K562 (cell line): Measurements from ENCODE around the gene NCKAP1. TPM values are rescaled to one million over a fixed set of nuclear protein-coding genes. Genes with fewer than 3 reads are reported as not detected.

Experiments used
- ATAC-seq: fragments of 200-7000 bp; cut with Tn5 transposase; 3 replicates; pipeline ENCODE4 v1.9.1; 2020; ENCODE audit warnings: moderate library complexity
- BruUV-seq: library from RNA; stranded (reverse); fragments of 400-500 nt; replicated peaks from 2 replicates; lab custom pipeline; 2021; lab: Mats Ljungman, UMichigan
- CTCF ChIA-PET: fragments of 300-600 bp; formaldehyde crosslinking; extraction: SDS; loops from one replicate; lab custom pipeline; 2021; ENCODE audit warnings: low intra/inter-chr PET ratio; lab: Yijun Ruan, JAX
- POLR2A ChIA-PET: fragments of 300-600, 350-650 bp; sonication (Branson Sonifier 250); formaldehyde crosslinking; extraction: SDS; loops from one replicate; lab custom pipeline; 2021; ENCODE audit warnings: antibody characterized with exemption, inconsistent platforms; lab: Yijun Ruan, JAX
- DNase-seq, 4 experiments: peaks; one replicate each; pipeline versions ENCODE4 v3.0.0 to v3.0.0-alpha.2; 2011 to 2018; ENCODE audit warnings: low spot score in 3 of 4, mixed read lengths in 3 of 4; ENCODE audit errors: extremely low read depth in 1 of 4
- FAIRE-seq: peaks from 2 replicates; lab custom pipeline; 2011; peaks lifted over from hg19 to GRCh38; lab: Jason Lieb, UNC
- H2AFZ ChIP-seq: 2 replicates; pipeline ENCODE4 v1.6.0; 2011; ENCODE audit warnings: low read depth, low read length, control low read depth, inconsistent platforms
- H3K27ac ChIP-seq: fragments of 200-600 bp; 3 replicates; pipeline ENCODE4 v1.8.0; 2011; ENCODE audit warnings: low read depth, mild to moderate bottlenecking, control low read depth, inconsistent platforms, low read length, moderate library complexity, mixed read lengths; ENCODE audit errors: extremely low read depth
- H3K27me3 ChIP-seq, 2 experiments: fragments of 300-600 bp in 1 of 2; 2 replicates in 1 of 2; 3 replicates in 1 of 2; pipeline versions ENCODE4 v1.6.0 to v1.8.0; 2011; ENCODE audit warnings: inconsistent platforms in 2 of 2, low read length in 2 of 2, mild to moderate bottlenecking in 1 of 2, mixed read lengths in 1 of 2, moderate library complexity in 1 of 2; ENCODE audit not compliant: control insufficient read depth in 2 of 2, insufficient read depth in 2 of 2
- H3K36me3 ChIP-seq: fragments of 300-600 bp; 3 replicates; pipeline ENCODE4 v1.8.0; 2011; ENCODE audit warnings: mild to moderate bottlenecking, low read length, inconsistent platforms; ENCODE audit not compliant: control insufficient read depth, insufficient read depth
- H3K4me1 ChIP-seq, 2 experiments: fragments of 200-600 bp in 1 of 2; replicated peaks in 1 of 2; 2 replicates in 1 of 2; 3 replicates in 1 of 2; pipeline versions ENCODE4 v1.5.1 to v1.8.0; 2011; ENCODE audit warnings: inconsistent platforms in 2 of 2, low read length in 2 of 2, mild to moderate bottlenecking in 1 of 2, mixed read lengths in 1 of 2, moderate library complexity in 1 of 2; ENCODE audit not compliant: control insufficient read depth in 2 of 2, insufficient read depth in 2 of 2
- H3K4me2 ChIP-seq: 2 replicates; pipeline ENCODE4 v1.6.1; 2011; ENCODE audit warnings: low read length, control low read depth, inconsistent platforms, mixed read lengths; ENCODE audit not compliant: insufficient read depth
- H3K4me3 ChIP-seq: fragments of 200-600 bp; sonication (generic), shearing (Covaris generic); 2 replicates; pipeline ENCODE4 v1.5.1; 2016; ENCODE audit warnings: control low read depth, inconsistent platforms
- H3K79me2 ChIP-seq: fragments of 200-600 bp; 3 replicates; pipeline ENCODE4 v1.8.0; 2011; ENCODE audit warnings: low read length, inconsistent platforms; ENCODE audit not compliant: control insufficient read depth, insufficient read depth
- H3K9ac ChIP-seq, 2 experiments: 2 replicates each; pipeline versions ENCODE4 v1.6.0 to v1.6.1; 2011; ENCODE audit warnings: low read depth in 2 of 2, low read length in 2 of 2, control low read depth in 1 of 2, inconsistent platforms in 1 of 2, mild to moderate bottlenecking in 1 of 2, mixed read lengths in 1 of 2; ENCODE audit not compliant: insufficient read depth in 1 of 2
- H3K9me1 ChIP-seq: one replicate; pipeline ENCODE4 v1.6.0; 2011; ENCODE audit warnings: inconsistent platforms, mild to moderate bottlenecking, low read length, moderate library complexity; ENCODE audit not compliant: control insufficient read depth, insufficient read depth
- H3K9me3 ChIP-seq: replicated peaks from 2 replicates; pipeline ENCODE4 v1.5.1; 2011; ENCODE audit warnings: low read depth, low read length, inconsistent platforms; ENCODE audit not compliant: control insufficient read depth, insufficient read depth
- H4K20me1 ChIP-seq: replicated peaks from 2 replicates; pipeline ENCODE4 v1.6.1; 2011; ENCODE audit warnings: low read length, inconsistent platforms, mixed read lengths; ENCODE audit not compliant: control insufficient read depth, insufficient read depth
- BCL6 ChIP-seq: fragments of 250-450 bp; sonication (Bioruptor Pico); IDR thresholded peaks from 2 replicates; pipeline ENCODE4 v1.4.0; 2020
- CGGBP1 ChIP-seq: fragments of 250-450 bp; sonication (Bioruptor Pico); IDR thresholded peaks from 2 replicates; pipeline ENCODE4 v1.9.0; 2021; ENCODE audit warnings: mild to moderate bottlenecking
- HMBOX1 ChIP-seq: sonication (generic); IDR thresholded peaks from 2 replicates; pipeline ENCODE4 v1.6.1; 2016
- ID3 ChIP-seq, 2 experiments: fragments of 250-450 bp in 1 of 2; fragments of 450-650 bp in 1 of 2; sonication (Bioruptor Pico) in 1 of 2; IDR thresholded peaks; 2 replicates each; pipeline versions ENCODE4 v1.6.1 to v1.8.0; 2016 to 2021; ENCODE audit warnings: mild to moderate bottlenecking in 2 of 2, moderate library complexity in 2 of 2, missing compliant biosample characterization in 1 of 2, missing genetic modification characterization in 1 of 2
- MCM7 ChIP-seq, 2 experiments: fragments of 450-650 bp; IDR thresholded peaks; 2 replicates each; pipeline ENCODE4 v1.6.1; 2016 to 2018
- MIER1 ChIP-seq: fragments of 450-650 bp; IDR thresholded peaks from 2 replicates; pipeline ENCODE4 v1.6.1; 2016; ENCODE audit warnings: antibody characterized with exemption, mild to moderate bottlenecking, low read depth
- MNT ChIP-seq, 2 experiments: fragments of 450-650 bp; conservative IDR thresholded peaks; 2 replicates each; pipeline ENCODE4 v1.6.1; 2017; ENCODE audit warnings: mild to moderate bottlenecking in 2 of 2, moderate library complexity in 2 of 2
- MTA3 ChIP-seq: fragments of 450-650 bp; formaldehyde crosslinking; IDR thresholded peaks from 2 replicates; pipeline ENCODE4 v1.6.1; 2017; ENCODE audit warnings: mild to moderate bottlenecking, borderline replicate concordance
- NELFE ChIP-seq: IDR thresholded peaks from 2 replicates; pipeline ENCODE4 v1.6.1; 2011; ENCODE audit warnings: mild to moderate bottlenecking; ENCODE audit not compliant: insufficient read depth, insufficient read length
- PKNOX1 ChIP-seq: fragments of 450-650 bp; IDR thresholded peaks from 2 replicates; pipeline ENCODE4 v1.6.1; 2016
- POLR2AphosphoS2 ChIP-seq: IDR thresholded peaks from 2 replicates; pipeline ENCODE4 v1.6.1; 2012; ENCODE audit warnings: low read length, improper control_type of control experiment
- SAP30 ChIP-seq: fragments of 200-600 bp; sonication (generic); IDR thresholded peaks from 2 replicates; pipeline ENCODE4 v1.6.1; 2012; ENCODE audit warnings: borderline replicate concordance, low read depth, mild to moderate bottlenecking, moderate library complexity, low read length, control low read depth, inconsistent platforms; ENCODE audit not compliant: insufficient read depth, poor library complexity, severe bottlenecking
- STAT5A ChIP-seq: IDR thresholded peaks from 2 replicates; pipeline ENCODE4 v1.6.1; 2012; ENCODE audit warnings: low read length, inconsistent platforms, borderline replicate concordance
- TARDBP ChIP-seq: fragments of 450-650 bp; IDR thresholded peaks from 2 replicates; pipeline ENCODE4 v1.6.1; 2016
- TEAD4 ChIP-seq, 2 experiments: sonication (generic) in 1 of 2; formaldehyde crosslinking in 1 of 2; IDR thresholded peaks; 2 replicates each; pipeline versions ENCODE4 v1.6.1 to v1.8.0; 2012 to 2022; ENCODE audit warnings: borderline replicate concordance in 1 of 2, inconsistent platforms in 1 of 2, low read length in 1 of 2, mild to moderate bottlenecking in 1 of 2, missing genetic modification reagents in 1 of 2
- ZFP36 ChIP-seq: fragments of 150-350 bp; IDR thresholded peaks from 2 replicates; pipeline ENCODE4 v1.6.1; 2018; ENCODE audit warnings: low read length, low read depth; ENCODE audit not compliant: partially characterized antibody
- ZNF197 ChIP-seq: fragments of 200-800 bp; sonication (Bioruptor generic); IDR thresholded peaks from 2 replicates; pipeline ENCODE4 v1.6.1; 2016; ENCODE audit warnings: low read depth, missing genetic modification characterization, missing compliant biosample characterization
- WGBS: fragments of 100-300 bp; shearing (Covaris generic); methylation state at CpG from one replicate; pipeline ENCODE4 v1.1.6; 2016; ENCODE audit warnings: low coverage, mixed read lengths; ENCODE audit not compliant: insufficient coverage; ENCODE audit errors: missing lambda C conversion rate; 5-methylcytosine and 5-hydroxymethylcytosine counted together
- in situ Hi-C: fragments of 300-500 bp; cut with MboI; formaldehyde crosslinking; loops from 4 replicates; pipeline ENCODE4 v1.15.0; 2018; ENCODE audit warnings: inconsistent platforms, mixed read lengths
- intact Hi-C: fragments of 100-400 bp; cut with micrococcal nuclease; formaldehyde crosslinking; loops from 2 replicates; pipeline ENCODE4 v1.14.2; 2022
- polyA plus RNA-seq, 8 experiments: library from polyadenylated mRNA; depleted of rRNA in 4 of 8; stranded (reverse) in 5 of 8; unstranded in 3 of 8; fragments of >200 nt; fragmentation: Nextera tagmentation in 2 of 8; fragmentation: Illumina TruSeq in 1 of 8; extraction: Ambion mirVana in 2 of 8; extraction: Trizol in 1 of 8; gene quantifications; 2 replicates each; pipeline versions ENCODE4 v1.2.1 to v1.2.3, GENCODE V29; 2011 to 2014; ENCODE audit warnings: inconsistent platforms in 1 of 8, missing spikeins in 1 of 8
- total RNA-seq, 7 experiments: library from RNA; depleted of rRNA in 6 of 7; stranded (reverse); fragments of >200 nt in 6 of 7; fragmentation: Illumina TruSeq in 2 of 7; extraction: Trizol in 2 of 7; gene quantifications; 2 replicates each; pipeline versions ENCODE4 v1.2.1 to v1.2.3, GENCODE V29; 2011 to 2021; ENCODE audit warnings: low replicate concordance in 1 of 7

Gene NCKAP1
- total and polyA plus RNA-seq, 9 of the 15 experiments (the other 6 are each of a cell fraction or from before 2014, with no cell fraction given) = 34.0 to 153 (median 88.7) TPM

GRCh38 chr2:182973441-182974352 is 64.6 kb downstream of the NCKAP1 start:
- Histone ChIP-seq H3K9me1 (no peaks in the 10 kb centered on the region), H3K79me2 (peaks cover 16% of the 10 kb centered on the region), H3K36me3 (peaks cover 58% of the 10 kb centered on the region), H3K27ac (no peak overlapping the region), H3K4me2 (no peak overlapping the region), H4K20me1 (no peaks in the 10 kb centered on the region), H3K9me3 (no peaks in the 10 kb centered on the region), H3K4me3 (no peak overlapping the region), H3K4me1 (no peaks in the 10 kb centered on the region), H3K9ac (no peak overlapping the region), H3K27me3 (no peaks in the 10 kb centered on the region), H2AFZ (no peak overlapping the region)
- FAIRE-seq (no peak), ATAC-seq (peak; percentile 51), DNase-seq (no peak)
- in situ Hi-C loops (no loop called here), intact Hi-C loops (no loop called here)
- CTCF ChIA-PET = no interaction called here
- POLR2A ChIA-PET = interaction anchor here (1.0 kb wide), 1 partner anchor 10 kb away, joined by 4 read pairs; no protein-coding TSS in a partner anchor
- no CpG with 5 or more reads among the region's 1 CpG for WGBS
- BruUV-seq = no TSS peak
- TF ChIP-seq MNT (conservative IDR thresholded peaks at IDR 0.05) = no peak
- no peak for TF ChIP-seq HMBOX1
- TF ChIP-seq BCL6 (CRISPR knock-in tag) = no peak
- no peak for TF ChIP-seq SAP30
- TF ChIP-seq POLR2AphosphoS2 = no peak
- no peak for TF ChIP-seq MTA3
- TF ChIP-seq PKNOX1 = no peak
- TF ChIP-seq STAT5A = no peak
- no peak for TF ChIP-seq NELFE
- no peak for TF ChIP-seq CGGBP1
- no peak for TF ChIP-seq MCM7 (IDR thresholded peaks at IDR 0.05)
- TF ChIP-seq MIER1 = no peak
- TF ChIP-seq ZFP36 = no peak
- no peak for TF ChIP-seq ZNF197
- no peak for TF ChIP-seq ID3 (CRISPR knock-in tag; IDR thresholded peaks at IDR 0.05)
- TF ChIP-seq ID3 (tag; IDR thresholded peaks at IDR 0.05) = no peak
- no peak for TF ChIP-seq TEAD4 (IDR thresholded peaks at IDR 0.05; ENCODE audit: low read length)
- no peak for TF ChIP-seq TEAD4 (CRISPR knock-in tag; IDR thresholded peaks at IDR 0.05; ENCODE audit: borderline replicate concordance)
- TF ChIP-seq TARDBP = no peak
